Liver (tissue), 9 donors: ENCODE results near the gene SOBP. TPM values are rescaled to one million over a fixed set of nuclear protein-coding genes. Genes with fewer than 3 reads are reported as not detected.

ENCODE experiments used
- DNase-seq: peaks from one replicate; pipeline ENCODE4 v3.0.0-alpha.2; 2017; ENCODE audit warnings: low spot score
- H3K27ac ChIP-seq, 2 donors: one replicate each; pipeline ENCODE4 v1.7.0; 2013; ENCODE audit warnings: inconsistent platforms in 2 of 2, low read length in 2 of 2, control low read depth in 1 of 2, low read depth in 1 of 2, mild to moderate bottlenecking in 1 of 2
- H3K27me3 ChIP-seq, 4 donors: one replicate each; pipeline versions ENCODE4 v1.6.1 to v1.7.0; 2013; ENCODE audit warnings: low read length in 3 of 4, inconsistent platforms in 1 of 4, mild to moderate bottlenecking in 1 of 4, moderate library complexity in 1 of 4; ENCODE audit not compliant: control insufficient read depth in 4 of 4, insufficient read depth in 4 of 4
- H3K36me3 ChIP-seq, 4 donors: one replicate each; pipeline versions ENCODE4 v1.6.1 to v1.7.0; 2013; ENCODE audit warnings: low read length in 3 of 4, mild to moderate bottlenecking in 3 of 4, low read depth in 1 of 4, moderate library complexity in 1 of 4; ENCODE audit not compliant: control insufficient read depth in 4 of 4, insufficient read depth in 3 of 4
- H3K4me1 ChIP-seq, 4 donors: one replicate each; pipeline versions ENCODE4 v1.6.1 to v1.7.0; 2013; ENCODE audit warnings: low read length in 3 of 4, mild to moderate bottlenecking in 3 of 4, moderate library complexity in 1 of 4; ENCODE audit not compliant: control insufficient read depth in 4 of 4, insufficient read depth in 4 of 4
- H3K4me3 ChIP-seq, 3 donors: one replicate each; pipeline versions ENCODE4 v1.6.1 to v1.7.0; 2013; ENCODE audit warnings: low read length in 3 of 3, control low read depth in 1 of 3, low read depth in 1 of 3, mild to moderate bottlenecking in 1 of 3
- H3K9ac ChIP-seq, 2 donors: one replicate each; pipeline ENCODE4 v1.7.0; 2013; ENCODE audit warnings: low read length in 2 of 2, mild to moderate bottlenecking in 2 of 2, moderate library complexity in 2 of 2, control low read depth in 1 of 2, low read depth in 1 of 2
- H3K9me3 ChIP-seq, 4 donors: one replicate each; pipeline versions ENCODE4 v1.6.1 to v1.7.0; 2013; ENCODE audit warnings: low read length in 3 of 4; ENCODE audit not compliant: control insufficient read depth in 4 of 4
- EGR1 ChIP-seq, 2 donors: IDR thresholded peaks; 2 replicates each; pipeline ENCODE4 v1.6.1; 2016 to 2018; ENCODE audit warnings: antibody characterized with exemption in 2 of 2, low read depth in 2 of 2
- FOXA1 ChIP-seq: IDR thresholded peaks from 2 replicates; pipeline ENCODE4 v1.6.1; 2016; ENCODE audit warnings: antibody characterized with exemption
- FOXA2 ChIP-seq: IDR thresholded peaks from 2 replicates; pipeline ENCODE4 v1.6.1; 2016; ENCODE audit warnings: antibody characterized with exemption
- GABPA ChIP-seq, 2 donors: IDR thresholded peaks in 1 of 2; conservative IDR thresholded peaks in 1 of 2; 2 replicates each; pipeline ENCODE4 v1.6.1; 2016; ENCODE audit warnings: antibody characterized with exemption in 2 of 2, mild to moderate bottlenecking in 1 of 2, moderate library complexity in 1 of 2
- HNF4G ChIP-seq: IDR thresholded peaks from 2 replicates; pipeline ENCODE4 v1.6.1; 2016; ENCODE audit warnings: antibody characterized with exemption
- JUND ChIP-seq, 2 donors: IDR thresholded peaks; 2 replicates each; pipeline ENCODE4 v1.6.1; 2016; ENCODE audit warnings: antibody characterized with exemption in 2 of 2
- NR2F2 ChIP-seq: IDR thresholded peaks from 2 replicates; pipeline ENCODE4 v1.6.1; 2016; ENCODE audit warnings: antibody characterized with exemption
- RXRA ChIP-seq, 2 donors: IDR thresholded peaks; 2 replicates each; pipeline ENCODE4 v1.6.1; 2017 to 2018; ENCODE audit warnings: antibody characterized with exemption in 2 of 2, mild to moderate bottlenecking in 1 of 2
- TAF1 ChIP-seq: conservative IDR thresholded peaks from 2 replicates; pipeline ENCODE4 v1.6.1; 2016; ENCODE audit warnings: antibody characterized with exemption, mild to moderate bottlenecking
- YY1 ChIP-seq: IDR thresholded peaks from 2 replicates; pipeline ENCODE4 v1.6.1; 2016; ENCODE audit warnings: antibody characterized with exemption, mild to moderate bottlenecking
- WGBS: extraction: QIAGEN DNeasy Blood & Tissue Kit; methylation state at CpG from one replicate; pipeline ENCODE4 v1.1.7; 2013; 5-methylcytosine and 5-hydroxymethylcytosine counted together
- polyA plus RNA-seq, 2 donors: library from polyadenylated mRNA; stranded (reverse) in 1 of 2; unstranded in 1 of 2; fragments of 200-250 nt in 1 of 2; fragments of >200 nt in 1 of 2; fragmentation: Nextera tagmentation in 1 of 2; extraction: Ambion mirVana in 1 of 2; gene quantifications; one replicate each; pipeline versions ENCODE4 v1.2.1 to v1.2.3, GENCODE V29; 2013 to 2015
- total RNA-seq, 2 donors: library from RNA; depleted of rRNA; stranded (reverse); fragments of >200 nt; gene quantifications; one replicate each; pipeline ENCODE4 v1.2.3, GENCODE V29; 2014
- TF ChIP-seq, protein P1 (sequence below): IDR thresholded peaks from 2 replicates; pipeline ENCODE4 v1.6.1; 2016; ENCODE audit warnings: antibody characterized with exemption
- TF ChIP-seq, protein P2 (sequence below): IDR thresholded peaks from 2 replicates; pipeline ENCODE4 v1.6.1; 2016; ENCODE audit warnings: antibody characterized with exemption, mild to moderate bottlenecking
- TF ChIP-seq, protein P3 (sequence below): IDR thresholded peaks from 2 replicates; pipeline ENCODE4 v1.6.1; 2016; ENCODE audit warnings: antibody characterized with exemption
- TF ChIP-seq, protein P4 (sequence below): fragments of 150-350 bp; IDR thresholded peaks from 2 replicates; pipeline ENCODE4 v1.5.1; 2017; ENCODE audit warnings: improper control_type of control experiment, low read depth, low read length; ENCODE audit not compliant: missing input control
- donor health status: healthy.
- donor health status: healthy.
- donor health status: healthy.
- donor health status: healthy.
- donor health status: healthy.

The SOBP gene
- total and polyA plus RNA-seq, 4 donors: 0.99 to 5.4 (median 1.9) TPM

DNA sequence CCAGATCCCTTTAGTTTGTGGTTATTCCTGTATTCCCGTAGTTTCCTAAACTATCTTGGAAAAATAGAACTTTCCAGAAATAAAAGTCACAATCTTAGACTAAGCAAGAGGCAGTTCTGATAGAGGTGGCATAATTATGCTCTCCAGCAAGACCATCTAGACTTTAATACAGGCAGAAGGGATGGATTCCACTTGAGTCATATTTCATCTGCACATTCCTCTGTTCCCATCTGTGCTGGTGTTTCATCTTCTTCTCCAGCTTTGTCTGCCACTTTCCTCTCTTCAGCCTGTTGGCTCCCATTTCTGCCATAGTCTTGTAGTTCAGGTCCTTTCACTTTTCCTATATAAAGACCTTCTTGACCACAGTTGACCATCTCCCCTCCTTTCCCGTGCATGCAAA is 102.9 kb downstream of the SOBP start:
- Histone ChIP-seq H3K4me3 (no peak overlapping the region), H3K9me3 (no peaks in the 10 kb centered on the region), H3K27ac (no peak overlapping the region), H3K36me3 (no peaks in the 10 kb centered on the region), H3K27me3 (no peaks in the 10 kb centered on the region), H3K4me1 (peaks cover 0 to 5% (median 0%) of the 10 kb centered on the region in 4 donors), H3K9ac (no peak overlapping the region)
- no peak for TF ChIP-seq FOXA2
- TF ChIP-seq NR2F2: no peak
- TF ChIP-seq RXRA (IDR thresholded peaks at IDR 0.05): no peak
- TF ChIP-seq FOXA1: no peak
- TF ChIP-seq YY1: no peak
- TF ChIP-seq HNF4G: no peak
- TF ChIP-seq, protein P1, sequence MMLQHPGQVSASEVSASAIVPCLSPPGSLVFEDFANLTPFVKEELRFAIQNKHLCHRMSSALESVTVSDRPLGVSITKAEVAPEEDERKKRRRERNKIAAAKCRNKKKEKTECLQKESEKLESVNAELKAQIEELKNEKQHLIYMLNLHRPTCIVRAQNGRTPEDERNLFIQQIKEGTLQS: no peak
- no peak for TF ChIP-seq EGR1 (IDR thresholded peaks at IDR 0.05; ENCODE audit: low read depth in 2 of 2)
- WGBS: 92% methylated on average over 2 of the region's 2 CpGs
- no peak for DNase-seq

DNA sequence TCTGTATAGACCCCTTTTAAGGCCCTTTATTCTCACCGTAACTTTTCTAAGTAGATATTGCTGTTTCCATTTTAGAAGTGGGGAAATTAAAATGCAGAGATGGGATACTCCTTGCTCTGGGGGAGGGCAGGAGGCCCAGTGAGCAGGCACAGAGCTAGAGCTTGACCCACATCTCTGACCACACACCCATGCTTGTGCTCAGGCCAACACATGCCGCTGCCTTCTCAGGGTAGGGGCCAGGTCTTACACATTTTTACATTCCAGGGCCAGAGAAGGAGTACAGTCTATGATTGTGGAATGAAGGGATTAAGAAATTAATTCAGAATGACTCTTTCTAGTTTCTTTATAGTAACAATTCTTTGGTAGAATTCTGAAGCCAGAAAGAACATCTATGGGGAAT is 104.8 kb downstream of the SOBP start:
- WGBS: 98% methylated on average over 2 of the region's 2 CpGs
- DNase-seq: no peak
- H3K4me3 ChIP-seq: no peak overlapping the region
- TF ChIP-seq, protein P2, sequence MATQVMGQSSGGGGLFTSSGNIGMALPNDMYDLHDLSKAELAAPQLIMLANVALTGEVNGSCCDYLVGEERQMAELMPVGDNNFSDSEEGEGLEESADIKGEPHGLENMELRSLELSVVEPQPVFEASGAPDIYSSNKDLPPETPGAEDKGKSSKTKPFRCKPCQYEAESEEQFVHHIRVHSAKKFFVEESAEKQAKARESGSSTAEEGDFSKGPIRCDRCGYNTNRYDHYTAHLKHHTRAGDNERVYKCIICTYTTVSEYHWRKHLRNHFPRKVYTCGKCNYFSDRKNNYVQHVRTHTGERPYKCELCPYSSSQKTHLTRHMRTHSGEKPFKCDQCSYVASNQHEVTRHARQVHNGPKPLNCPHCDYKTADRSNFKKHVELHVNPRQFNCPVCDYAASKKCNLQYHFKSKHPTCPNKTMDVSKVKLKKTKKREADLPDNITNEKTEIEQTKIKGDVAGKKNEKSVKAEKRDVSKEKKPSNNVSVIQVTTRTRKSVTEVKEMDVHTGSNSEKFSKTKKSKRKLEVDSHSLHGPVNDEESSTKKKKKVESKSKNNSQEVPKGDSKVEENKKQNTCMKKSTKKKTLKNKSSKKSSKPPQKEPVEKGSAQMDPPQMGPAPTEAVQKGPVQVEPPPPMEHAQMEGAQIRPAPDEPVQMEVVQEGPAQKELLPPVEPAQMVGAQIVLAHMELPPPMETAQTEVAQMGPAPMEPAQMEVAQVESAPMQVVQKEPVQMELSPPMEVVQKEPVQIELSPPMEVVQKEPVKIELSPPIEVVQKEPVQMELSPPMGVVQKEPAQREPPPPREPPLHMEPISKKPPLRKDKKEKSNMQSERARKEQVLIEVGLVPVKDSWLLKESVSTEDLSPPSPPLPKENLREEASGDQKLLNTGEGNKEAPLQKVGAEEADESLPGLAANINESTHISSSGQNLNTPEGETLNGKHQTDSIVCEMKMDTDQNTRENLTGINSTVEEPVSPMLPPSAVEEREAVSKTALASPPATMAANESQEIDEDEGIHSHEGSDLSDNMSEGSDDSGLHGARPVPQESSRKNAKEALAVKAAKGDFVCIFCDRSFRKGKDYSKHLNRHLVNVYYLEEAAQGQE: no peak
- TF ChIP-seq, protein P1: no peak
- TF ChIP-seq TAF1: no peak
- no peak for TF ChIP-seq NR2F2
- no peak for TF ChIP-seq JUND (IDR thresholded peaks at IDR 0.05)
- TF ChIP-seq FOXA1: no peak
- no peak for TF ChIP-seq YY1
- TF ChIP-seq, protein P3, sequence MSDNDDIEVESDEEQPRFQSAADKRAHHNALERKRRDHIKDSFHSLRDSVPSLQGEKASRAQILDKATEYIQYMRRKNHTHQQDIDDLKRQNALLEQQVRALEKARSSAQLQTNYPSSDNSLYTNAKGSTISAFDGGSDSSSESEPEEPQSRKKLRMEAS: no peak
- TF ChIP-seq FOXA2: no peak
- no peak for TF ChIP-seq EGR1 (IDR thresholded peaks at IDR 0.05; ENCODE audit: low read depth in 2 of 2)
- no peak for TF ChIP-seq GABPA (IDR thresholded peaks at IDR 0.05 in 1 of 2, conservative IDR thresholded peaks at IDR 0.05 in 1 of 2)
- TF ChIP-seq, protein P4, sequence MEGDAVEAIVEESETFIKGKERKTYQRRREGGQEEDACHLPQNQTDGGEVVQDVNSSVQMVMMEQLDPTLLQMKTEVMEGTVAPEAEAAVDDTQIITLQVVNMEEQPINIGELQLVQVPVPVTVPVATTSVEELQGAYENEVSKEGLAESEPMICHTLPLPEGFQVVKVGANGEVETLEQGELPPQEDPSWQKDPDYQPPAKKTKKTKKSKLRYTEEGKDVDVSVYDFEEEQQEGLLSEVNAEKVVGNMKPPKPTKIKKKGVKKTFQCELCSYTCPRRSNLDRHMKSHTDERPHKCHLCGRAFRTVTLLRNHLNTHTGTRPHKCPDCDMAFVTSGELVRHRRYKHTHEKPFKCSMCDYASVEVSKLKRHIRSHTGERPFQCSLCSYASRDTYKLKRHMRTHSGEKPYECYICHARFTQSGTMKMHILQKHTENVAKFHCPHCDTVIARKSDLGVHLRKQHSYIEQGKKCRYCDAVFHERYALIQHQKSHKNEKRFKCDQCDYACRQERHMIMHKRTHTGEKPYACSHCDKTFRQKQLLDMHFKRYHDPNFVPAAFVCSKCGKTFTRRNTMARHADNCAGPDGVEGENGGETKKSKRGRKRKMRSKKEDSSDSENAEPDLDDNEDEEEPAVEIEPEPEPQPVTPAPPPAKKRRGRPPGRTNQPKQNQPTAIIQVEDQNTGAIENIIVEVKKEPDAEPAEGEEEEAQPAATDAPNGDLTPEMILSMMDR: no peak
- H3K36me3 ChIP-seq: no peaks in the 10 kb centered on the region
- H3K27me3 ChIP-seq: no peaks in the 10 kb centered on the region
- no peak overlapping the region for H3K27ac ChIP-seq
- H3K9me3 ChIP-seq: no peaks in the 10 kb centered on the region
- H3K9ac ChIP-seq: no peak overlapping the region
- peaks cover 0 to under 1% (median 0%) of the 10 kb centered on the region in 4 donors for H3K4me1 ChIP-seq
